HG03025 (cell line): ENCODE data around the gene FERMT2.
"Not testable (repeated sequence)": the region's sequence is repeated elsewhere in the genome, so short reads cannot be mapped to it uniquely, and the experiment has no call there.

Experiments
- ATAC-seq: cut with Tn5 transposase; IDR thresholded peaks from one replicate; pipeline ENCODE4 v1.9.1; 2021; ENCODE audit warnings: mild to moderate bottlenecking, moderate library complexity; ENCODE audit not compliant: unreplicated experiment, low FRiP score

Gene FERMT2

DNA sequence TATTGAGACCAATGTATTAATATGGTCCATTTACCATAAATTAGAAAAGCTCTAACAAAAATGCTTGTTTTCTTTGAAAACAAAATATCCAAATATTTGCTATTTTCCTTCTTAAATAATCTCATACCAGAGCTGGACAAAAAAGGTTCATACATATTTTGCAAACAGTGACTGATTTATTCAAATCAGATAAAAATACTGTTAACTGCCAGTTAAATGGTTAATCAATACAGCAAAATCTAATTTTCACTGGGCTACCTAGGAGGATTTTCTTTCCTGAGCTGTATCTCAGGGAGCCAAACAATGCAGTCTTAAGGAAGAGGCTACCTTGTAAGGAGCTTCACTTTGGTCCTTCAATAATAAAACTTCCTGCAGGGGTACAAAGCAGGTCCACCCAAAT, 2.0 kb downstream of the FERMT2 start:
- no peak for ATAC-seq

GRCh38 chr14:52948039-52948438, 2.8 kb downstream of the FERMT2 start:
- ATAC-seq: no peak

- ATAC-seq: no peak
Measured at GRCh38 chr14:52944254-52944653, 6.6 kb downstream of the FERMT2 start.

DNA sequence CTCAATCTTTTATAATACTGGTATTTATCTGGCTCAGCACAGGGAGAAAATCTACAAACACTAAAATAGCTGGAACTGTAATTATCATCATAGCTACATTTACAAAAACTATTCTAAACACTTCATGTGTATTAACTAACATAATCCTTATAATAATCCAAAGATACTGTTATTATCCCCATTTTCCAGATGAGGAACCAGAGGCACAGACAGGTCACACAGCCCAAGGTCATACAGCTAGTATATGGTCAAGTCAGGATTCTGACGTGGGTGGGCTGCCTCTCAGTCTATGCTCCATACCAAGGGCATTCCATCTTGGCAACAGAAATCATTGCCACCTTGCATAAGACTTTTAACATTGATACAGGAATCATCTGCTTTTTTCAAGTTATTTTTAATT, 11.4 kb downstream of the FERMT2 start:
- ATAC-seq: no peak

GRCh38 chr14:52937869-52938268, 13.0 kb downstream of the FERMT2 start:
- no peak for ATAC-seq

DNA sequence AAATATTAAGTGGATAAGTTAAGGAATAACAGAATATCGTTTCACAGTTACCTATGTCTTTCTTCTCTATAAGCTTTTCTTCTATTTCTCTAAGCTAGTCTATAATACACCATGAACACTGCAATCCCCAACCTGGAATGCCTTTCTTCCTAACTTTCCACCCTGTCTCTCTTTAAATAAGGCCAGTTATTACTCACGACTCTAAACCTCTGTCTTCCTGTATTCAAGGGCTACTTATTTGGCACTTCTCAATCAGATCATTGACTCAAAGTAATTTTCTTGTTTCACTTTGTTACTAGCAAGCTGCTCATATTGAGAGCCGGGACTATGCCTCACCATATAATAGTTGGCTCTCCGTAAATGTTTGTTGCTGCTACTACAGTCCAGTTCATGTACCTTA, 13.5 kb downstream of the FERMT2 start:
- ATAC-seq: no peak

DNA sequence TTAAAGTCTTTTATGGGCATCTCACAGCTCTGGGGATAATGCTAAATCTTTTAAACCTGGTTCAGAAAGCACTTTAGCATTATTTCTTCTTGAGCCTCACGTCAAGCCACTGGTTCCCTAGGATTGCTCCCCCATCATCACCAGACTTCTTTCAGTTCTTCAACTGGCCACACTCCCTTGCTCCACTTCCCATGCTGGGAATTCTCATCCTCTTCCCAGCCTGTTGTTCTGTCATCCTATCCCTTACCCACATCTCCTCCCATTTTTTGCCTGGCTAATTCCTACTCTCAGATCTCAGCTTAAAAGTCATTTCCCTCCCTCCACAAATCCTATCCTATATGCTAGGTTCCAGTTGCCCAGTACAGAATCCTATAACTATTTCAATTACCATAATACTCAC, 14.4 kb downstream of the FERMT2 start:
- ATAC-seq: no peak

- ATAC-seq: no peak
Measured at GRCh38 chr14:52935833-52936232, 15.0 kb downstream of the FERMT2 start.

- no peak for ATAC-seq
Measured at GRCh38 chr14:52934762-52935161, 16.1 kb downstream of the FERMT2 start.

DNA sequence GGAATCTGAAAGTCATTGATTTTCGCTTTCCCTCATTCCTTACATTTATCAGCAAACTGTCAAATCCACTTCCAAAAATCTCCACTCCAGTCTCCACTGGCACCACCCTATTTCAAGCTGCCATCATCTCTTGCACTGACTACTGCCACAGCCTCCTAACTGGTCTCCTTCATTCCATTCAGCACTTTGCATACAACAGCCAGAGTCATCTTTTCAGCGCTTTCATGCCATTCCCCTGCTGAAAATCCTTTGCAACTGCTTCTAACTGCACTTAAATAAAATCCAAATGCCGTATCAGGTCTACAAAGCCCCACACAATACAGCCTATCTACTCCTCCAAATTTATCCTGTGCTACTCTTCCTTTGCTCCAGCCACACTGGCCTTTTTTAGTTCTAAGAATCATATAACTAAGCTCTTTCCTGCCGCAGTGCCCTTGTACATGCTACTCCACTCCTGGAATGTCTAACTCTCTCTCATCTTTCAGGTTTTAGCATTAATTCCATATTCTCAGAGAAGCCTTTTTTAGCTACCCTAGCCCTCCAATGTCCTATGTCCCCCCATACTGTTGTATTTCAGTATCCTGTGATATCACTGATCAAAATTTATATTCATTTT, 21.6 kb downstream of the FERMT2 start:
- ATAC-seq: no peak

- no peak for ATAC-seq
Measured at GRCh38 chr14:52926953-52927352, 23.9 kb downstream of the FERMT2 start.

GRCh38 chr14:52923902-52924575, 26.8 kb downstream of the FERMT2 start:
- ATAC-seq: no peak

DNA sequence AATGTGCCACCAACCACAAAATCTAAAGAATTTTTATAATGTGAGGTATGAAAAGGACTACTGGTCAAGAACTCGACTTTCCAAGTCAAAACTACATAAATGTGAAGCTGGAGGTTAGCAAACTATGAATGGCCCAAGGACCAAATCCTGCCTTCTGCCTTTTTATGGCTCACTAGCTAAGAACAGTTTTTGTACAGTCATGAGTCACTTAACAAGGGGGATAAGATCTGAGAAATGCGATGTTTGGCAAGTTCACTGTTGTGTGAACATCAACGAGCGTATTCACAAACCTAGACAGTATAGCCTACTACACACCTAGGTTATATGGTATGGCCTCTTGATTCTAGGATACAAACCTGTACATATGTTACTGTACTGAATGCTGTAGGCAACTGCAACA, 28.2 kb downstream of the FERMT2 start:
- ATAC-seq: no peak

- ATAC-seq: no peak
Measured at GRCh38 chr14:52922059-52922458, 28.8 kb downstream of the FERMT2 start.

DNA sequence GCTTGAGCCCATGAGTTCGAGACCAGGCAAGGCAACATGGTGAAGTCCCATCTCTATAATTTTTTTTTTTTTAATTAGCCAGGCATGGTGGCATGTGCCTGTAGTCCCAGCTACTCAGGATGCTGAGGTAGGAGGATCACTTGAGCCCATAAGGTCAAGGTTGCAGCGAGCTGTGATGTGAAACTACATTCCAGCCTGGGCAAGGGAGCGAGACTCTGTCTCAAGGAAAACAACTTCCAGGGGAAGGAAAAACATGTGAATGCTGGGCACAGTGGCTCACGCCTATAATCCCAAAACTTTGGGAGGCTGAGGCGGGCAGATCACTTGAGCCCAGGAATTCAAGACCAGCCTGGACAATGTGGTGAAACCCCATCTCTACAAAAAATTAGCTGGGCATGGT, 30.4 kb downstream of the FERMT2 start:
- ATAC-seq: not testable (repeated sequence)

- no peak for ATAC-seq
Measured at GRCh38 chr14:52919971-52920370, 30.9 kb downstream of the FERMT2 start.

- ATAC-seq: peak; percentile 90
Measured at GRCh38 chr14:52918486-52918885, 32.4 kb downstream of the FERMT2 start.

DNA sequence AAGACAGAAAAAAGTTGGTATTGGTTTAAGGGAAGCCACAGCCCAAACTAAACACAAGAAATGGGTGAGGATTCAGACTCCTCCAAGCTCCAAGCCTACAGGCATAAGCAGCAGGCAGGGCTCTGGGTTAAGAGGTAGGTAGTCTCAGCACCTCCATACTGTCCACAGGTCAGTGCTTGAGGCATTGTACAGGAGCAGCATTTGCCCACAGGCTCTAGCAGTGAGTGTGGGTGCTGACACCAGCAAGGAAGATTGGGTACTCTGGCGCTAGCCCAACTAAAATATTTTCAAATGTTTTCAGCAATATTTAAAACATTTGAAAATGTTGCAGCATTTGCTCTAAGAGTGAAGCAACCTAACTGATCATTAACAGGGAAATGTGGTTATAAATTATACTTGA, 33.1 kb downstream of the FERMT2 start:
- ATAC-seq: no peak

- ATAC-seq: no peak
Measured at GRCh38 chr14:52914295-52914694, 36.6 kb downstream of the FERMT2 start.

- ATAC-seq: no peak
Measured at GRCh38 chr14:52913271-52913670, 37.6 kb downstream of the FERMT2 start.

- ATAC-seq: no peak
Measured at GRCh38 chr14:52911904-52912303, 38.9 kb downstream of the FERMT2 start.

DNA sequence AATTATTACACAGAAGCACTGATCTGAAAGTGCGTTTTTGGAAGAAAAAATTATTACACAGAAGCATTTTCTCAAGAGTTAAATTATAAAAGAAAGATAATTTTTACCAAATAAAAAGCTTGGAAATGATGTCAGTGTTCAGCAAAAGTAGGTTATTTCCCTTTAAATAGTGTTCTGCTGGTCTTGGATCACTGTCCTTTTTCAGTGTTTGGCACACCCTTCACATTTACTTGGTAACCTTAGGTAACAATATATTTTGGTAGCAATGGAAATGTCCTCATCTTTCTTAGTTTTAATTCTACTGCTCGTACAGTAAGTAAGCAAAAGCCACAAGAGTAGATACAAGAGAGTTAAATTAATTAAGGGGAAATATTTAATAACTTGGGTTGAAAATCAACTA, 40.3 kb downstream of the FERMT2 start:
- ATAC-seq: no peak
